ENCODE results near the gene FURIN.
A peak's percentile ranks its signal among the peaks of the same experiment; 100 is the strongest.
"Not testable (repeated sequence)": the region's sequence is repeated elsewhere in the genome, so short reads cannot be mapped to it uniquely, and the experiment has no call there.

FURIN gene

GRCh38 chr15:90871139-90871715 lies 2.8 kb downstream of the FURIN start:
- DNase-seq = no peak

- DNase-seq = no peak
Measured at GRCh38 chr15:90871716-90872485, 3.5 kb downstream of the FURIN start.

- DNase-seq = no peak
Measured at GRCh38 chr15:90872486-90873184, 4.2 kb downstream of the FURIN start.

- DNase-seq = no peak
Measured at GRCh38 chr15:90873488-90873997, 5.2 kb downstream of the FURIN start.

GRCh38 chr15:90873998-90874605 lies 5.7 kb downstream of the FURIN start:
- DNase-seq = peak; percentile 37

- DNase-seq = not testable (repeated sequence)
Measured at GRCh38 chr15:90874986-90875385, 6.6 kb downstream of the FURIN start.

GRCh38 chr15:90875549-90875981 lies 7.2 kb downstream of the FURIN start:
- DNase-seq = no peak

- DNase-seq = no peak
Measured at GRCh38 chr15:90876046-90876445, 7.7 kb downstream of the FURIN start.

- no peak for DNase-seq
Measured at GRCh38 chr15:90876512-90877170, 8.3 kb downstream of the FURIN start.

GRCh38 chr15:90877315-90877714 lies 8.9 kb downstream of the FURIN start:
- DNase-seq = no peak

GRCh38 chr15:90877996-90878395 lies 9.6 kb downstream of the FURIN start:
- DNase-seq = no peak

GRCh38 chr15:90878660-90879059 lies 10.3 kb downstream of the FURIN start:
- DNase-seq = no peak

- DNase-seq = no peak
Measured at GRCh38 chr15:90879730-90880366, 11.5 kb downstream of the FURIN start.

GRCh38 chr15:90880381-90881145 lies 12.2 kb downstream of the FURIN start:
- no peak for DNase-seq

- no peak for DNase-seq
Measured at GRCh38 chr15:90881181-90881977, 13.0 kb downstream of the FURIN start.

- DNase-seq = no peak
Measured at GRCh38 chr15:90881978-90882721, 13.8 kb downstream of the FURIN start.

GRCh38 chr15:90882781-90883525 lies 14.6 kb downstream of the FURIN start:
- DNase-seq = no peak

- no peak for DNase-seq
Measured at GRCh38 chr15:90883526-90883975, 15.2 kb downstream of the FURIN start.

Data from NCI-H774 (cell line).